ENCODE data around the gene NXPH2.

NXPH2 gene

GRCh38 chr2:138771534-138771933 lies 8.7 kb downstream of the NXPH2 start:
- no peaks in the 10 kb centered on the region for H3K36me3 Mint-ChIP-seq (ENCODE audit: low read depth)
- no peak overlapping the region for H3K27ac Mint-ChIP-seq
- H3K9me3 Mint-ChIP-seq: no peaks in the 10 kb centered on the region
- H3K4me3 Mint-ChIP-seq: no peak overlapping the region
- H3K4me1 Mint-ChIP-seq: peaks cover 7% of the 10 kb centered on the region
- TF ChIP-seq CTCF (IDR thresholded peaks at IDR 0.05; ENCODE audit: unreplicated experiment in 3 of 3): no peak
- peaks cover 18% of the 10 kb centered on the region for H3K27me3 Mint-ChIP-seq (ENCODE audit: low read depth)

GRCh38 chr2:138767101-138767500 lies 13.1 kb downstream of the NXPH2 start:
- TF ChIP-seq CTCF (IDR thresholded peaks at IDR 0.05; ENCODE audit: unreplicated experiment in 3 of 3): no peak
- Mint-ChIP-seq H3K4me3 (no peak overlapping the region), H3K9me3 (no peaks in the 10 kb centered on the region), H3K4me1 (peaks cover 7% of the 10 kb centered on the region), H3K36me3 (ENCODE audit: low read depth) (no peaks in the 10 kb centered on the region), H3K27ac (no peak overlapping the region), H3K27me3 (ENCODE audit: low read depth) (peaks cover 4% of the 10 kb centered on the region)

GRCh38 chr2:138766464-138766863 lies 13.7 kb downstream of the NXPH2 start:
- H3K27ac Mint-ChIP-seq: no peak overlapping the region
- no peak overlapping the region for H3K4me3 Mint-ChIP-seq
- H3K4me1 Mint-ChIP-seq: peaks cover 7% of the 10 kb centered on the region
- H3K9me3 Mint-ChIP-seq: no peaks in the 10 kb centered on the region
- TF ChIP-seq CTCF (IDR thresholded peaks at IDR 0.05; ENCODE audit: unreplicated experiment in 3 of 3): no peak
- H3K27me3 Mint-ChIP-seq (ENCODE audit: low read depth): peaks cover 7% of the 10 kb centered on the region
- H3K36me3 Mint-ChIP-seq (ENCODE audit: low read depth): no peaks in the 10 kb centered on the region

- H3K27me3 Mint-ChIP-seq (ENCODE audit: low read depth): peaks cover 7% of the 10 kb centered on the region
- H3K4me3 Mint-ChIP-seq: no peak overlapping the region
- H3K36me3 Mint-ChIP-seq (ENCODE audit: low read depth): no peaks in the 10 kb centered on the region
- H3K27ac Mint-ChIP-seq: peak overlapping the region in 1 of 3 experiments; percentile 9
- H3K4me1 Mint-ChIP-seq: peaks cover 8% of the 10 kb centered on the region
- TF ChIP-seq CTCF (IDR thresholded peaks at IDR 0.05; ENCODE audit: unreplicated experiment in 3 of 3): no peak
- H3K9me3 Mint-ChIP-seq: no peaks in the 10 kb centered on the region
Measured at GRCh38 chr2:138763971-138764370, 16.2 kb downstream of the NXPH2 start.

- Mint-ChIP-seq H3K4me1 (peaks cover 5% of the 10 kb centered on the region), H3K27me3 (ENCODE audit: low read depth) (peaks cover 4% of the 10 kb centered on the region), H3K36me3 (ENCODE audit: low read depth) (no peaks in the 10 kb centered on the region), H3K27ac (no peak overlapping the region), H3K4me3 (no peak overlapping the region), H3K9me3 (peaks cover 2% of the 10 kb centered on the region)
- TF ChIP-seq CTCF (IDR thresholded peaks at IDR 0.05; ENCODE audit: unreplicated experiment in 3 of 3): no peak
Measured at GRCh38 chr2:138762533-138762932, 17.7 kb downstream of the NXPH2 start.

- no peak for TF ChIP-seq CTCF (IDR thresholded peaks at IDR 0.05; ENCODE audit: unreplicated experiment in 3 of 3)
- Mint-ChIP-seq H3K27ac (no peak overlapping the region), H3K27me3 (ENCODE audit: low read depth) (peaks cover 4% of the 10 kb centered on the region), H3K36me3 (ENCODE audit: low read depth) (no peaks in the 10 kb centered on the region), H3K9me3 (peaks cover 4% of the 10 kb centered on the region), H3K4me1 (peaks cover 5% of the 10 kb centered on the region), H3K4me3 (no peak overlapping the region)
Measured at GRCh38 chr2:138760676-138761075, 19.5 kb downstream of the NXPH2 start.

All from nephron (organoid).